GM12874 (cell line): ENCODE data around the gene LMAN1L.

Experiments used
- TF ChIP-seq, protein P1 (sequence below): IDR thresholded peaks from 2 replicates; pipeline ENCODE4 v1.5.1; 2011; ENCODE audit warnings: low read depth, mild to moderate bottlenecking, control low read depth, low read length, moderate library complexity; ENCODE audit not compliant: insufficient read depth

Gene LMAN1L

GRCh38 chr15:74829991-74830390, 17.4 kb downstream of the LMAN1L start:
- TF ChIP-seq, protein P1, sequence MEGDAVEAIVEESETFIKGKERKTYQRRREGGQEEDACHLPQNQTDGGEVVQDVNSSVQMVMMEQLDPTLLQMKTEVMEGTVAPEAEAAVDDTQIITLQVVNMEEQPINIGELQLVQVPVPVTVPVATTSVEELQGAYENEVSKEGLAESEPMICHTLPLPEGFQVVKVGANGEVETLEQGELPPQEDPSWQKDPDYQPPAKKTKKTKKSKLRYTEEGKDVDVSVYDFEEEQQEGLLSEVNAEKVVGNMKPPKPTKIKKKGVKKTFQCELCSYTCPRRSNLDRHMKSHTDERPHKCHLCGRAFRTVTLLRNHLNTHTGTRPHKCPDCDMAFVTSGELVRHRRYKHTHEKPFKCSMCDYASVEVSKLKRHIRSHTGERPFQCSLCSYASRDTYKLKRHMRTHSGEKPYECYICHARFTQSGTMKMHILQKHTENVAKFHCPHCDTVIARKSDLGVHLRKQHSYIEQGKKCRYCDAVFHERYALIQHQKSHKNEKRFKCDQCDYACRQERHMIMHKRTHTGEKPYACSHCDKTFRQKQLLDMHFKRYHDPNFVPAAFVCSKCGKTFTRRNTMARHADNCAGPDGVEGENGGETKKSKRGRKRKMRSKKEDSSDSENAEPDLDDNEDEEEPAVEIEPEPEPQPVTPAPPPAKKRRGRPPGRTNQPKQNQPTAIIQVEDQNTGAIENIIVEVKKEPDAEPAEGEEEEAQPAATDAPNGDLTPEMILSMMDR = no peak

GRCh38 chr15:74830868-74831267, 18.2 kb downstream of the LMAN1L start:
- TF ChIP-seq, protein P1 = no peak

DNA sequence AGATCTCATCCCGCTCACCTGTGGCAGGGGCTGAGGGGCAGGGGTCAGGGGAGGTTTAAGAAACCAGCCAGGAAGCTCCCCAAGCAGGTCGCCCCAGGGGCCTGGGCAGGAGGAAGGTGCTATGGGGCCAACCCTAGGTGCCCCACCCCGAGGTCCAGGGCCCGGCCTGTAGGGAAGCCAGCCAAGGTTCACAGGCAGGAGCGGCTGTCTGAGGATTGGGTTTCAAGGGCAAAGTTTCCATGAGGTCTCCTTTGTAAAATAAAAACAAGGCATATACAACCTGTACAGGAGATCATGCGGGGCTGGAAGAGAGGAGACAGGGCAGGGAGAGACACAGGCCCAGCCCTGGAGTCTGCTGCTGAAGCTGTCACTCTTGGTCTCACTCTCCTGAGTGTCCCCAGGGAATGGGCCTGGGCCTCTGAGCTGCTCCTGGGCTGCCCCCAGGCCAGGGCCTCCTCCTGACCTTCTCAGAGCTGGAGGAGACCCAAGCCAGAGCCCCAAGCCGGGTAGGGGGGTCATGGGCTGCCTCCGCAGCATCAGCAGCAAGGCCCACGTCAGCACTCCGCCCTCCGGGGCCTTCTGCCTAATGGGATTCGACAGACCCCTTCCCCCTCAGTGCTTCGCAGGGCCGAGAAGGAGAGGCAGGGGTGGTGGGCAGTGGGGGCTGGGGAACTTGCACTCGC, 19.3 kb downstream of the LMAN1L start:
- TF ChIP-seq, protein P1 = no peak

- TF ChIP-seq, protein P1 = no peak
Observed at GRCh38 chr15:74832826-74833225, 20.2 kb downstream of the LMAN1L start.

GRCh38 chr15:74833376-74834107, 20.9 kb downstream of the LMAN1L start:
- TF ChIP-seq, protein P1 = no peak

- TF ChIP-seq, protein P1 = peak; percentile 85
Observed at GRCh38 chr15:74835312-74835823, 22.7 kb downstream of the LMAN1L start.

DNA sequence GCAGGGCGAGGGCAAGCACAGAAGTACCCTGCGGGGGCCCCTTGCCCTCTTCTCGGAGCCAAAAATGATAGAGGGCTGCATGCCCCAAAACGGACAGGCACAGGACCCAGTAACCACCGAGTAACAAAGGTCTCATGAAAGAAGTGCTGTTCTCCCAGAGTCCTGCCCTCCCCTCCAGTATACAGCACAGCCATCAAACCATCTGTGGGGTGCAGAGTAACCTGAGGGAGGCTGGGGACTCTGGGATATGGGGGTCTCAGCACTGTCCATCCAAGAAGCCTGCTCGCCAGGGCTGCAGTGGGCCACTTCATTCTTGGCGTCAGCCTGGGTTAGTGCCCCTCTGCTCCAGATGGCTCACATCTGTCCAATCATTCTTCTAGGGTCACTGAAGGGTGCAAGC, 24.2 kb downstream of the LMAN1L start:
- TF ChIP-seq, protein P1 = no peak
